ENCODE measurements around the gene HMX1. TPM values are rescaled to one million over a fixed set of nuclear protein-coding genes. Genes with fewer than 3 reads are reported as not detected.

HMX1 gene
- total RNA-seq, 1 donor from 2014 or later, result not detected

DNA sequence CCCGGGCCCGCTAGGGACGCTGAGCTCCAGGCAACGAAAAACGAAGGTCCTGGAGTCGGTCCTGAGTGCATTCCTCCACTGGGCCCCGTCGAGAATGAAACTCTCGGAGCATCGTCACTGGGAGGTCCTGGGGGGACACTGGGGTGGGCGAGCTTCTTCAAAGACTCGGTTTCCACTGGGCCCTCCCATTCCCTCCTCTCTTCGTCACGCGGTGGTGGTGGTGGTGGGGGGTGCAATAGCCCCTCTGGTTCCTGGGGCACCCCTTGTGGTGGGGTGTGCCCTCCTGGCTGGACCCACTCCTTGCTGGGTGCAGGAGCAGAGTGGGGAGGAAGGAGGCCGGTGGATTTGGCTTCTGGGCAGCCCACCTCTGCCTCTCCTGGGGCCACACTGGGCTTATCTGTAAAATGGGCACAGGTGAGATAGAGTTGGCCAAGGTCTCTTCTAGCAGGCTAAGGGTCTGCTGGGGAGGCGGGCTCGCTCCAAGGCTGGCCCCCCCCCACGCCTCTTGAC, 12.9 kb downstream of the HMX1 start:
- TF ChIP-seq, protein P1, sequence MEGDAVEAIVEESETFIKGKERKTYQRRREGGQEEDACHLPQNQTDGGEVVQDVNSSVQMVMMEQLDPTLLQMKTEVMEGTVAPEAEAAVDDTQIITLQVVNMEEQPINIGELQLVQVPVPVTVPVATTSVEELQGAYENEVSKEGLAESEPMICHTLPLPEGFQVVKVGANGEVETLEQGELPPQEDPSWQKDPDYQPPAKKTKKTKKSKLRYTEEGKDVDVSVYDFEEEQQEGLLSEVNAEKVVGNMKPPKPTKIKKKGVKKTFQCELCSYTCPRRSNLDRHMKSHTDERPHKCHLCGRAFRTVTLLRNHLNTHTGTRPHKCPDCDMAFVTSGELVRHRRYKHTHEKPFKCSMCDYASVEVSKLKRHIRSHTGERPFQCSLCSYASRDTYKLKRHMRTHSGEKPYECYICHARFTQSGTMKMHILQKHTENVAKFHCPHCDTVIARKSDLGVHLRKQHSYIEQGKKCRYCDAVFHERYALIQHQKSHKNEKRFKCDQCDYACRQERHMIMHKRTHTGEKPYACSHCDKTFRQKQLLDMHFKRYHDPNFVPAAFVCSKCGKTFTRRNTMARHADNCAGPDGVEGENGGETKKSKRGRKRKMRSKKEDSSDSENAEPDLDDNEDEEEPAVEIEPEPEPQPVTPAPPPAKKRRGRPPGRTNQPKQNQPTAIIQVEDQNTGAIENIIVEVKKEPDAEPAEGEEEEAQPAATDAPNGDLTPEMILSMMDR (IDR thresholded peaks at IDR 0.05; ENCODE audit: insufficient read depth, low read length, poor library complexity, severe bottlenecking), result no peak
- DNase-seq (ENCODE audit: low read depth), result no peak
- H3K27me3 ChIP-seq (ENCODE audit: control insufficient read depth, insufficient read depth, low read length), result peaks cover 87% of the 10 kb centered on the region

DNA sequence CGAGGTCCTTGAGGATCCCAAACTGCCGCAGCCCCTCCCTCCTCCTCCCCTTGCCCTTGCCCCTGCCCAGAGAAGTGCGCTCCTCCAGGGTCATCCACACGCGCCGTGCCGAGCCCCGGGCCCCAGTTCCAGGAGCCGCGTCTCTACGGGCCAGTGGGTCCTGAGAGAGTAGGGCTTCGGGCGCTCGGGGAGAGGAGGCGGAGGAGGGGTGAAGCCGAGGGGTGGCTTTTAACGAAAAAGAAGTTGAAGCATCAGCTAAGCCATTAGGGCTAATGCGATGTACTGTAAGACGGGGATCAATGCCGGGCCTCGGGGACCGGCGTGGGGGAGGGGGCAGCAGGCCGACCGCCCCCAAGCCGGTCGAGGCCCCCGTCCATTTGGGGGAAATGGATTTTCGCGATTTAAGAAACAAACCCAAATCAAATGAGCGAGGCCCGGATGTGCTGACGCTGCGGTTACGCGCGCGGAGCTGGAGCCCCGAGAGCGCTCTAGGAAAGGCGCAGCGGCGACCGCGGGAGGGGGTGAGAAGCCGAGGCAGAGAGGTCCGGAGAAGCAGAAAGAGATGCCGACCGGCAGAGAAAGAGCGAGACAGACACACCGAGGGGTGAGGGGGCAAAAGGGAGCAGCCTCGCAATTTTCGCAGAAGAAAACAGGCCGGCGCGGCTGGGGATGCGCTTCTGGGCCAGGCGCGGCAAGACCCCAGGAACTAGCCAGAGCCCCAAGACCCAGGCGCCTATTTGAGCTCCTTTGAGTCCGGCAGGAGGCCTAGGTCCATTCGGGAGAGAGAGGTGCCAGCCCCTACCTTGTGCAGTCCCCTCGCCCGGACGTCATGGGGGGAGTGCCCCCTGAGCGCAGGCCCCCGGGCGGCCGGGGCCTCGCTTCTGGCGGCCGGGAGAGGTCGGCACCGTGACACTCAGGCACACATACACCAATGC, 13.6 kb downstream of the HMX1 start:
- H3K36me3 ChIP-seq (ENCODE audit: control insufficient read depth, insufficient read depth, low read length), result no peaks in the 10 kb centered on the region
- TF ChIP-seq, protein P1 (IDR thresholded peaks at IDR 0.05; ENCODE audit: insufficient read depth, low read length, poor library complexity, severe bottlenecking), result no peak
- no peak overlapping the region for H3K4me3 ChIP-seq (ENCODE audit: low read depth, low read length)
- DNase-seq (ENCODE audit: low read depth), result no peak
- peaks cover 80% of the 10 kb centered on the region for H3K27me3 ChIP-seq (ENCODE audit: control insufficient read depth, insufficient read depth, low read length)

More for the DNA sequence above, 12.9 kb downstream of the HMX1 start:
- Histone ChIP-seq H3K36me3 (ENCODE audit: control insufficient read depth, insufficient read depth, low read length) (no peaks in the 10 kb centered on the region), H3K4me3 (ENCODE audit: low read depth, low read length) (no peak overlapping the region)

DNA sequence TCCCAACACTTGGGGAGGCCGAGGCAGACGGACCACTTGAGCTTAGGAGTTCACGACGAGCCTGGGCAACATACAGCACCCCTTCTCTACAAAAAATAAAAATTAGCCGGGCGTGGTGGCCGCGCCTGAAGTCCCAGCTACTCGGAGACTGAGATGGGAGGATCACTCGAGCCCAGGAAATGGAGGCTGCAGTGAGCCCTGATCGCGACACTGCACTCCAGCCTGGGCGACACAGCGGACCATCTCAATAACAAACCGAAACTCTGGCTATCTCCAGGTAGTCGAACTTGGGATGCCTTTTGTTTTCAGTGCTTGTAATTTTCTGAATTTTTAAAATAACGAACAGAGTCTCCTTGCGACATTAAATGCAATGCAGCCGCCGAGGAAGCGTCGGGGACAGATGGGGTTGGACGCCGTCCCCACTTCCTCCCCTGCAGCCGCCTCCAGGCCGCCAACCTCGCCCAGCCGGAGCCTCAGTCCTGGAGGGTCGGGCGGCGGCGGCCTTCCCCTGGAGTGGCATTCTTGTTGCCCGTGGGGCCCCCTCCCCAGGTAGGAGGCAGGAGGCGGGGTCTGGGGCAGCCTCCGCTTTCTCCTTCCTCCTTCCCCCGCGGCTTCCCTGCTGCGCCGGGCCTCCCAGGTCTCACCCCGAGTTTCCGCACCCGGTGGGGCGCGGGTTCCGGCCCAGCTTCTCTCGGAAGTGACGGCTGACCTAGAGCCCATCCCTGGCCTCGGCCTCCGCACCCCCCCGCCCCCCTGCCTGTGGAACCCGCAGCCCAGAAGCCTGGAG, 14.6 kb downstream of the HMX1 start:
- Histone ChIP-seq H3K36me3 (ENCODE audit: control insufficient read depth, insufficient read depth, low read length) (no peaks in the 10 kb centered on the region), H3K27me3 (ENCODE audit: control insufficient read depth, insufficient read depth, low read length) (peaks cover 71% of the 10 kb centered on the region), H3K4me3 (ENCODE audit: low read depth, low read length) (no peak overlapping the region)
- TF ChIP-seq, protein P1 (IDR thresholded peaks at IDR 0.05; ENCODE audit: insufficient read depth, low read length, poor library complexity, severe bottlenecking), result no peak
- no peak for DNase-seq (ENCODE audit: low read depth)

DNA sequence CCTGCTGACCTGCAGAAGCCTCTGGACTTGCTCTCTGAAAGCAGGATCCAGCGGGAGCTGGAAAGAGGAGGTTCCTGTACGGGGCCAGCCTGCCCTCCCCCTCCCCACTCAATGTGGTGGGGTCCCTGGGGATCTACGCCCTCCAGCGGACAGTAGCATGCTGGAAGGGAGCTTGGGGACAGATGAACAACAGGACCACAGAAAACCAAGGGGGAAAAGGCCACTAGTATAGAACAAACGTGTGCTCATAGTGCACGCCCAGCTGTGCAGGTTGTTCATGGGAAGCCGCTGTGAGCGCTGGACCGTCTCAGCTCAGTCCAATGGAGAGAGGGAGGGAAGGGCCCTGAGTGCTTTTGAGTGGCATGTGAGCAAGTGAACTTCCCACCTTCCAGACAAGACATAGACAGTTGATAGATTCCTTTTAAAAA, 15.8 kb downstream of the HMX1 start:
- TF ChIP-seq, protein P1 (IDR thresholded peaks at IDR 0.05; ENCODE audit: insufficient read depth, low read length, poor library complexity, severe bottlenecking), result no peak
- no peak for DNase-seq (ENCODE audit: low read depth)
- no peaks in the 10 kb centered on the region for H3K36me3 ChIP-seq (ENCODE audit: control insufficient read depth, insufficient read depth, low read length)
- no peak overlapping the region for H3K4me3 ChIP-seq (ENCODE audit: low read depth, low read length)
- H3K27me3 ChIP-seq (ENCODE audit: control insufficient read depth, insufficient read depth, low read length), result peaks cover 59% of the 10 kb centered on the region

DNA sequence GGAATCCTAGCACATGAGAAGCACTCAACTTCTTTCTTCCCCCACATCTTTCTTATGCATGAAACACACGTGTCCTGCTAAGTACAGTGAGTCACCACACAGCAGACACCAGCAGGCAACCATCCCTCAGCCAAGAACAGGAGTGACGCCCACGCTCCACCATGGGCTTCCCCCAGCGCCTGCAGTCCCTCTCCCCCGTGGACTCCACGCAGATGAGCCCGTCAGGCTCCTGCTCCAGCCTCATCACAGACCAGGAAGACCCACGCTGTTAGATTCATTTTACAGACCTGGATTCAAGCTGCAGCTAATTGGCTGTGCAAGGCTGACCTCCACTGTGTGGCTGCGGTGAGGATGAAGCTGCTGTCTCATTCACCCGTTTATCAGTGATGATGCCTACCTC, 16.7 kb downstream of the HMX1 start:
- H3K4me3 ChIP-seq (ENCODE audit: low read depth, low read length), result no peak overlapping the region
- DNase-seq (ENCODE audit: low read depth), result no peak
- TF ChIP-seq, protein P1 (IDR thresholded peaks at IDR 0.05; ENCODE audit: insufficient read depth, low read length, poor library complexity, severe bottlenecking), result no peak
- H3K36me3 ChIP-seq (ENCODE audit: control insufficient read depth, insufficient read depth, low read length), result no peaks in the 10 kb centered on the region
- H3K27me3 ChIP-seq (ENCODE audit: control insufficient read depth, insufficient read depth, low read length), result peaks cover 50% of the 10 kb centered on the region
